ENCODE data around the gene PSORS1C2. TPM values are rescaled to one million over a fixed set of nuclear protein-coding genes. Genes with fewer than 3 reads are reported as not detected.
A peak's percentile ranks its signal among the peaks of the same experiment; 100 is the strongest.

The PSORS1C2 gene
- total RNA-seq, 4 donors from 2014 or later: 5.9 to 63.0 (median 27.8) TPM

DNA sequence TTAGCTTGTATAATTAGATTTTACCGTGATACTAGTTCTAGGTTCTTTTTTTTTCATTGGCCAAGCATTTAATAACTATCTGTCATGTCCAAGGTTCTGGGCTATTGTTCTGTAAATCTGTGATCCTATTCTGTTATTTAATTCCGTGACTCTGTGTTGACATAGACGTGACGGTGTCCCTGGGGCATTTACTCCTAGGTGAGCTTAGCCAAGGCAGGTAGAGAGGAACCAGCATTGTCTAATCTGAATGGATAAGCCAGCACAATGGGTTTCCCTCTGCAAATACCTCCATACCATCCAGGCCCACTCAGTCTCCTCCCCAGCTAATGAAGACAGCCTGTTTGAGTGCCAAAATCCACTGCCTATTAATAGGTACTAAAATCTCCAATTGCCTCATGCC is 9.7 kb downstream of the PSORS1C2 start:
- Histone ChIP-seq H3K4me1 (peaks cover 38% of the 10 kb centered on the region), H3K4me3 (no peak overlapping the region), H3K9me3 (no peaks in the 10 kb centered on the region), H3K36me3 (no peaks in the 10 kb centered on the region), H3K27me3 (no peaks in the 10 kb centered on the region), H3K27ac (no peak overlapping the region)
- TF ChIP-seq, protein P1, sequence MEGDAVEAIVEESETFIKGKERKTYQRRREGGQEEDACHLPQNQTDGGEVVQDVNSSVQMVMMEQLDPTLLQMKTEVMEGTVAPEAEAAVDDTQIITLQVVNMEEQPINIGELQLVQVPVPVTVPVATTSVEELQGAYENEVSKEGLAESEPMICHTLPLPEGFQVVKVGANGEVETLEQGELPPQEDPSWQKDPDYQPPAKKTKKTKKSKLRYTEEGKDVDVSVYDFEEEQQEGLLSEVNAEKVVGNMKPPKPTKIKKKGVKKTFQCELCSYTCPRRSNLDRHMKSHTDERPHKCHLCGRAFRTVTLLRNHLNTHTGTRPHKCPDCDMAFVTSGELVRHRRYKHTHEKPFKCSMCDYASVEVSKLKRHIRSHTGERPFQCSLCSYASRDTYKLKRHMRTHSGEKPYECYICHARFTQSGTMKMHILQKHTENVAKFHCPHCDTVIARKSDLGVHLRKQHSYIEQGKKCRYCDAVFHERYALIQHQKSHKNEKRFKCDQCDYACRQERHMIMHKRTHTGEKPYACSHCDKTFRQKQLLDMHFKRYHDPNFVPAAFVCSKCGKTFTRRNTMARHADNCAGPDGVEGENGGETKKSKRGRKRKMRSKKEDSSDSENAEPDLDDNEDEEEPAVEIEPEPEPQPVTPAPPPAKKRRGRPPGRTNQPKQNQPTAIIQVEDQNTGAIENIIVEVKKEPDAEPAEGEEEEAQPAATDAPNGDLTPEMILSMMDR (IDR thresholded peaks at IDR 0.05): no peak
- TF ChIP-seq POLR2AphosphoS5 (IDR thresholded peaks at IDR 0.05): no peak
- no peak for TF ChIP-seq POLR2A (IDR thresholded peaks at IDR 0.05)
- TF ChIP-seq EP300 (IDR thresholded peaks at IDR 0.05): no peak
- no peak for DNase-seq (ENCODE audit: low spot score in 2 of 2)
- 54% methylated on average over 4 of the region's 4 CpGs for WGBS

DNA sequence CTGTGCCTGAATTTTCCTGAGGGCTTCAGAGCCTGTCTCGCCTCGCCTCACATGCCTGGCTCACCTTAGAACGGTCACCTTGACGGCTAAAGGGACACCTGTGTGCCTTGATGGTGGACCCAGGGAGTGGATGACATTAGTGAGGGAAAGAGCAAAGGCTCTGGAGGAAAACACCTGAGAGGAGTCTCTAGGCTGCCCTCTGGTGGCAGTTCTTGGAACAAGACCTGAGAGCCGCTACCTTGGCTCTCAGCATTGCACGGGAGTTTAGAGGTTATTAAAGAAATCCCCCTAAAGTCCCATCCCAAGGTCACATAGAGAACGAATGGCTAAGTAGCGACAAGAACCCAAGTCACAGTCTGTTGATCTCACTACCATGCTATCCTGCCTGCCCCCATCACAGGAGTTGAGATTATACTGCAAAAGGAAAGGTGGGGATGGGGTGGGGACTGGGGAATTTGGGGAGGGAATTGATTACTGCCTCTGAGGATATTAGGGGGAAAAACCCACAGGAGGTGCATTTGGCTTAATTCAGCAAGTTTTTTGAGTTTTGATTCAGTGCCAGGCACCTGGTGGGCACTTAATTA is 10.7 kb downstream of the PSORS1C2 start:
- H3K27ac ChIP-seq: no peak overlapping the region
- no peaks in the 10 kb centered on the region for H3K27me3 ChIP-seq
- DNase-seq (ENCODE audit: low spot score in 2 of 2): no peak
- TF ChIP-seq POLR2AphosphoS5 (IDR thresholded peaks at IDR 0.05): no peak
- TF ChIP-seq, protein P1 (IDR thresholded peaks at IDR 0.05): peak; percentile 62 to 88
- H3K4me1 ChIP-seq: peaks cover 42% of the 10 kb centered on the region
- H3K9me3 ChIP-seq: no peaks in the 10 kb centered on the region
- no peaks in the 10 kb centered on the region for H3K36me3 ChIP-seq
- 7% methylated on average over 8 of the region's 8 CpGs for WGBS
- H3K4me3 ChIP-seq: no peak overlapping the region

DNA sequence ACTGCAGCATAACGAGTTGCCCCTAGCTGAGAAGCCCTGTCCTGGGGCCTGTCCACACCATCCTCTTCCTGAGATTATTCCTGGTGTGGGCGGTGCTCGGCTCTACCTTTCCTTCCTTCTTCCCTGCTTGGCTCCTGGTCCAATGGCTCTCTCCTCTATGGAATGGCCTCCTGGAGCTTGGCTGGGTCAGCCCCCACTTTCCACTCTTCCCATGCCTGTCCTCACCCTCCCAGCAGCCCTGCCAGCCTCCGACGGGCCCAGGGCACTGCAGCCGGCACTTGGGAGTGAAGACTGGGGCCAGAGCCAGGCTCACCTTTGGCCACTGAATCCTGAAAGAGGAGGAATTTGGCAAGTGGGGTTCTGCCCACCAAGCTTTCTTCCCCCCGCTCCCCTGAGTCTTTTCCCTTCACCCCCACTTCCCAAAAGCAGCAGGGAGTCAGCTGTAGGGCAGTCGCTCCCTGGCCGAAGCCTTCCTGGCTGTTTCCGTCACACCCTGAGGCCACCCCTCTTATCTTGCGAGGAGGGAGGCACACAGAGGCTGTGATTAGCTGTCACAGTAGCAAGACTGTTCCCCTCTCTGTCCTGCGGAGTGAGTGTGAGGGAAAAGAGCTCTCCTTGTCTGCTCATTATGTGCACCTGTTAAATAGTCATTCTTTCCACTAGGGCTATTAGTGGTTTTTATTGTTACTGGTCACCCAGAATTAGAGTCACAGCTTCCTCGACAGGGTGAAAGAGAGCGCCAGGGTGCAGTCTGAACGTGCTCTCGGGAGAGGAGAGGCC is 12.3 kb downstream of the PSORS1C2 start:
- peak overlapping the region; percentile 75 for H3K27ac ChIP-seq
- WGBS: 75% methylated on average over 16 of the region's 16 CpGs
- DNase-seq (ENCODE audit: low spot score in 2 of 2): no peak

DNA sequence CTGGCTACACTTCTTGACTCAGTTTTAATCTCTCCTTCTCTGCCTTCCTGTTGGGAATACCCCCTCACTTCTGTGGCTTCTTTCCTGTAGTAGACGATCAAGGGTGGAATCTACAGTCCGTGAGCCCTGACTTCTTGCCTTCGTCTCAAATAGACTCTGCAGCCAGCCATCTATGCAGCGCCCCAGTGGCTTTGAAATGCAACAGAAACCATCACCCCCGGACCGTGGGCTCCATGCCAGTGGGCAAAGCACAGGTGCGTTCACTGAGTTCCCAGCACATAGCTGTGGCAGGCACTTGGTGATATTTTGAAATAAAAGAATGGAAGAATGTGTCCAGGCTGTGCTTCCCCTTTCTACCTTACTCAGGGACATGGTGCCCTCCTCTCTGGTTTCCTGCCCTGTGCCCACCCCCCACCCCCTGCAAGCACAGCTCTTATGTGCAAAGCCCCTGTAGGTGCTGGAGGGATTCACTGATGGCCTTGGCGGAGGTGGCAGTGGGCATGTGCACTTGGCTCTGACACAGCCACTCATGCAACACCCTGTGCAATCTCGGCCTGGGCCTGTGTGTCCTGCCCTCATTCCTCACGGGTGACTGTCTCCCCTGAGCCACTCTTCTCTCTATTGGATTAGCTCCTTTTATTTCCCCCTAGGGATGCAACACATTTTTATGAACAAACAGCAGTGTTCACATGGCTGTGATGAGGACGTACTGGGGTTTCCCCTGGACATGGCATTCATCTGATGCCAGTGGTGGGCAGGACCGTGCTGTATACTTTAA is 13.1 kb downstream of the PSORS1C2 start:
- WGBS: 57% methylated on average over 12 of the region's 12 CpGs
- Histone ChIP-seq H3K27ac (peak overlapping the region; percentile 75), H3K36me3 (no peaks in the 10 kb centered on the region), H3K9me3 (no peaks in the 10 kb centered on the region), H3K4me3 (no peak overlapping the region), H3K27me3 (no peaks in the 10 kb centered on the region), H3K4me1 (peaks cover 57% of the 10 kb centered on the region)
- DNase-seq (ENCODE audit: low spot score in 2 of 2): no peak
- TF ChIP-seq POLR2A (IDR thresholded peaks at IDR 0.05): no peak
- no peak for TF ChIP-seq POLR2AphosphoS5 (IDR thresholded peaks at IDR 0.05)
- TF ChIP-seq, protein P1 (IDR thresholded peaks at IDR 0.05): no peak
- TF ChIP-seq EP300 (IDR thresholded peaks at IDR 0.05): no peak

More for the DNA sequence above, 12.3 kb downstream of the PSORS1C2 start:
- no peak for TF ChIP-seq POLR2A (IDR thresholded peaks at IDR 0.05)
- TF ChIP-seq, protein P1 (IDR thresholded peaks at IDR 0.05): no peak
- Histone ChIP-seq H3K4me3 (no peak overlapping the region), H3K27me3 (no peaks in the 10 kb centered on the region), H3K9me3 (no peaks in the 10 kb centered on the region), H3K36me3 (no peaks in the 10 kb centered on the region), H3K4me1 (peaks cover 55% of the 10 kb centered on the region)

DNA sequence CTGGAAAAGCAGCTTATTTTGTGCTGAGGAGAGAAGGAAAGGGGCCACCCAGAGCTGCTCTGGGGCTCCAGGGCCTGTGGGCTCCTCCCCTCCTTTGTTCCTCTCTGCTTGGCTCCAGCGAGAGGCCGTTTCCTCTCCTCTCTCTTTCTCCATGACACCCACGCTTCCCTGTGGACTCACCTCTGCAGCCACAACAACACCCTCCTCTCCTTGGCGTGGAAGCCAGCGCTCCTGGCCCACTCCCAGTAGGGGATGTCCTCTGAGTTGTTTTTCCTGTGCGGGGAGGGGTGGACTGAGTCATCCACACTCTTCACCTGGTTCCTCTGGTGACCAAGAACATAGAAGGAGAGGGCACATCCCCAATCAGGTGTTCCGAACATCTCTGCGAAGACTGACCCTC is 13.7 kb downstream of the PSORS1C2 start:
- WGBS: 35% methylated on average over 8 of the region's 8 CpGs
- H3K9me3 ChIP-seq: no peaks in the 10 kb centered on the region

More for the DNA sequence above, 13.7 kb downstream of the PSORS1C2 start:
- Histone ChIP-seq H3K27me3 (no peaks in the 10 kb centered on the region), H3K4me1 (peaks cover 63% of the 10 kb centered on the region), H3K36me3 (no peaks in the 10 kb centered on the region), H3K4me3 (no peak overlapping the region), H3K27ac (peak overlapping the region; percentile 75)
- TF ChIP-seq POLR2AphosphoS5 (IDR thresholded peaks at IDR 0.05): no peak
- TF ChIP-seq, protein P1 (IDR thresholded peaks at IDR 0.05): no peak
- no peak for TF ChIP-seq EP300 (IDR thresholded peaks at IDR 0.05)
- TF ChIP-seq POLR2A (IDR thresholded peaks at IDR 0.05): no peak
- no peak for DNase-seq (ENCODE audit: low spot score in 2 of 2)

Data from suprapubic skin (tissue), 4 donors.